Activated T-helper 17 cell treated with anti-CD3 and anti-CD28 coated beads, Interleukin-2, amount 50 U/mL, for 72 hours (primary cell): Measurements from ENCODE around the gene MET. TPM values are rescaled to one million over a fixed set of nuclear protein-coding genes. Genes with fewer than 3 reads are reported as not detected.
"Not testable (repeated sequence)": the region's sequence is repeated elsewhere in the genome, so short reads cannot be mapped to it uniquely, and the experiment has no call there.

Experiments
- ATAC-seq: fragments of 150-1000 bp; cut with Tn5 transposase; replicated peaks from 2 replicates; pipeline ENCODE4 v1.10.0; 2021; ENCODE audit warnings: mild to moderate bottlenecking, moderate library complexity
- H3K27ac Mint-ChIP-seq: one replicate; pipeline ENCODE4 v1.8.0; 2022; ENCODE audit warnings: mixed read lengths
- H3K27me3 Mint-ChIP-seq: one replicate; pipeline ENCODE4 v1.8.0; 2022; ENCODE audit warnings: mixed read lengths
- H3K36me3 Mint-ChIP-seq: one replicate; pipeline ENCODE4 v1.8.0; 2022; ENCODE audit warnings: low read depth, mild to moderate bottlenecking, mixed read lengths
- H3K4me1 Mint-ChIP-seq: one replicate; pipeline ENCODE4 v1.8.0; 2022; ENCODE audit warnings: mixed read lengths
- H3K4me3 Mint-ChIP-seq: one replicate; pipeline ENCODE4 v1.8.0; 2022; ENCODE audit warnings: mild to moderate bottlenecking, mixed read lengths
- H3K9me3 Mint-ChIP-seq: one replicate; pipeline ENCODE4 v1.8.0; 2022; ENCODE audit warnings: mixed read lengths
- total RNA-seq, 2 donors: library from RNA; stranded (reverse); gene quantifications; one replicate each; pipeline ENCODE4 v1.2.3, GENCODE V29; 2022

Gene MET
- 1 to 10 TPM in 1 of 2 donors, under 1 TPM in 1; 0.08 to 1.6 TPM for total RNA-seq

GRCh38 chr7:116671681-116672595 lies at the start of gene MET:
TSS of gene MET (plus strand) at chr7:116672196. CDS start at chr7:116699085, 26,889 bp downstream.
- H3K9me3 Mint-ChIP-seq, result no peaks in the 10 kb centered on the region
- no peaks in the 10 kb centered on the region for H3K4me1 Mint-ChIP-seq
- no peak within 1 kb of the TSS for H3K27ac Mint-ChIP-seq
- peak; percentile 81 for ATAC-seq
- H3K27me3 Mint-ChIP-seq, result peaks cover 53% of the 10 kb centered on the region
- H3K36me3 Mint-ChIP-seq, result no peaks in the 10 kb centered on the region
- H3K4me3 Mint-ChIP-seq, result peak within 1 kb of the TSS; percentile 64

- Mint-ChIP-seq H3K27me3 (peaks cover 24% of the 10 kb centered on the region), H3K9me3 (no peaks in the 10 kb centered on the region), H3K27ac (no peak overlapping the region), H3K4me1 (no peaks in the 10 kb centered on the region), H3K4me3 (no peak overlapping the region), H3K36me3 (no peaks in the 10 kb centered on the region)
- no peak for ATAC-seq
Observed at GRCh38 chr7:116626886-116627285, 45.1 kb upstream of the MET start.

GRCh38 chr7:116629051-116629463 lies 42.9 kb upstream of the MET start:
- no peak overlapping the region for H3K27ac Mint-ChIP-seq
- H3K4me1 Mint-ChIP-seq, result no peaks in the 10 kb centered on the region
- no peaks in the 10 kb centered on the region for H3K9me3 Mint-ChIP-seq
- peaks cover 17% of the 10 kb centered on the region for H3K27me3 Mint-ChIP-seq
- H3K36me3 Mint-ChIP-seq, result no peaks in the 10 kb centered on the region
- ATAC-seq, result no peak
- H3K4me3 Mint-ChIP-seq, result no peak overlapping the region

GRCh38 chr7:116630357-116630756 lies 41.6 kb upstream of the MET start:
- no peaks in the 10 kb centered on the region for H3K9me3 Mint-ChIP-seq
- peaks cover 13% of the 10 kb centered on the region for H3K27me3 Mint-ChIP-seq

GRCh38 chr7:116630932-116631671 lies 40.9 kb upstream of the MET start:
- Mint-ChIP-seq H3K9me3 (no peaks in the 10 kb centered on the region), H3K36me3 (no peaks in the 10 kb centered on the region)
- ATAC-seq, result peak; percentile 6

More at GRCh38 chr7:116630357-116630756, 41.6 kb upstream of the MET start:
- no peak overlapping the region for H3K27ac Mint-ChIP-seq
- no peaks in the 10 kb centered on the region for H3K36me3 Mint-ChIP-seq
- H3K4me3 Mint-ChIP-seq, result no peak overlapping the region
- no peaks in the 10 kb centered on the region for H3K4me1 Mint-ChIP-seq
- peak; percentile 91 for ATAC-seq

GRCh38 chr7:116631676-116632075 lies 40.3 kb upstream of the MET start:
- Mint-ChIP-seq H3K27ac (no peak overlapping the region), H3K27me3 (peaks cover 6% of the 10 kb centered on the region), H3K9me3 (no peaks in the 10 kb centered on the region), H3K4me1 (no peaks in the 10 kb centered on the region), H3K4me3 (no peak overlapping the region), H3K36me3 (no peaks in the 10 kb centered on the region)
- ATAC-seq, result no peak

More at GRCh38 chr7:116630932-116631671, 40.9 kb upstream of the MET start:
- Mint-ChIP-seq H3K27me3 (peaks cover 8% of the 10 kb centered on the region), H3K4me1 (no peaks in the 10 kb centered on the region), H3K4me3 (no peak overlapping the region), H3K27ac (no peak overlapping the region)

- H3K4me3 Mint-ChIP-seq, result no peak overlapping the region
- no peaks in the 10 kb centered on the region for H3K4me1 Mint-ChIP-seq
- H3K27me3 Mint-ChIP-seq, result peaks cover 3% of the 10 kb centered on the region
- no peak for ATAC-seq
- H3K9me3 Mint-ChIP-seq, result no peaks in the 10 kb centered on the region
- no peak overlapping the region for H3K27ac Mint-ChIP-seq
- no peaks in the 10 kb centered on the region for H3K36me3 Mint-ChIP-seq
Observed at GRCh38 chr7:116632384-116632783, 39.6 kb upstream of the MET start.

GRCh38 chr7:116633131-116633988 lies 38.6 kb upstream of the MET start:
- no peak overlapping the region for H3K4me3 Mint-ChIP-seq

GRCh38 chr7:116636997-116637396 lies 35.0 kb upstream of the MET start:
- Mint-ChIP-seq H3K4me3 (no peak overlapping the region), H3K4me1 (no peaks in the 10 kb centered on the region), H3K27ac (no peak overlapping the region), H3K27me3 (peaks cover 3% of the 10 kb centered on the region), H3K9me3 (no peaks in the 10 kb centered on the region), H3K36me3 (no peaks in the 10 kb centered on the region)
- ATAC-seq, result no peak

More at GRCh38 chr7:116633131-116633988, 38.6 kb upstream of the MET start:
- Mint-ChIP-seq H3K4me1 (no peaks in the 10 kb centered on the region), H3K36me3 (no peaks in the 10 kb centered on the region), H3K9me3 (no peaks in the 10 kb centered on the region), H3K27me3 (peaks cover 3% of the 10 kb centered on the region), H3K27ac (no peak overlapping the region)
- ATAC-seq, result no peak

GRCh38 chr7:116638592-116638991 lies 33.4 kb upstream of the MET start:
- not testable (repeated sequence) for ATAC-seq, H3K4me1 Mint-ChIP-seq, H3K27me3 Mint-ChIP-seq, H3K27ac Mint-ChIP-seq, H3K4me3 Mint-ChIP-seq, H3K36me3 Mint-ChIP-seq, H3K9me3 Mint-ChIP-seq

- H3K4me1 Mint-ChIP-seq, result no peaks in the 10 kb centered on the region
- H3K27ac Mint-ChIP-seq, result no peak overlapping the region
- no peak overlapping the region for H3K4me3 Mint-ChIP-seq
- H3K36me3 Mint-ChIP-seq, result no peaks in the 10 kb centered on the region
- no peak for ATAC-seq
- H3K27me3 Mint-ChIP-seq, result peaks cover 13% of the 10 kb centered on the region
- no peaks in the 10 kb centered on the region for H3K9me3 Mint-ChIP-seq
Observed at GRCh38 chr7:116641551-116642153, 30.3 kb upstream of the MET start.

GRCh38 chr7:116643148-116643547 lies 28.8 kb upstream of the MET start:
- not testable (repeated sequence) for H3K4me3 Mint-ChIP-seq, H3K36me3 Mint-ChIP-seq, ATAC-seq, H3K4me1 Mint-ChIP-seq, H3K9me3 Mint-ChIP-seq, H3K27ac Mint-ChIP-seq
- H3K27me3 Mint-ChIP-seq, result peaks cover 14% of the 10 kb centered on the region

GRCh38 chr7:116644628-116645027 lies 27.4 kb upstream of the MET start:
- Mint-ChIP-seq H3K36me3 (no peaks in the 10 kb centered on the region), H3K27me3 (peaks cover 21% of the 10 kb centered on the region), H3K4me3 (no peak overlapping the region), H3K4me1 (no peaks in the 10 kb centered on the region), H3K9me3 (no peaks in the 10 kb centered on the region), H3K27ac (no peak overlapping the region)
- no peak for ATAC-seq

- H3K27me3 Mint-ChIP-seq, result peaks cover 29% of the 10 kb centered on the region
- no peaks in the 10 kb centered on the region for H3K9me3 Mint-ChIP-seq
- no peaks in the 10 kb centered on the region for H3K4me1 Mint-ChIP-seq
- H3K27ac Mint-ChIP-seq, result no peak overlapping the region
- no peak overlapping the region for H3K4me3 Mint-ChIP-seq
- no peaks in the 10 kb centered on the region for H3K36me3 Mint-ChIP-seq
- ATAC-seq, result no peak
Observed at GRCh38 chr7:116647290-116647689, 24.7 kb upstream of the MET start.
